Measurements from ENCODE around the gene SAP130. TPM values are rescaled to one million over a fixed set of nuclear protein-coding genes. Genes with fewer than 3 reads are reported as not detected.

The SAP130 gene
- total RNA-seq, 1 experiment from 2014 or later, result 45.6 TPM

DNA sequence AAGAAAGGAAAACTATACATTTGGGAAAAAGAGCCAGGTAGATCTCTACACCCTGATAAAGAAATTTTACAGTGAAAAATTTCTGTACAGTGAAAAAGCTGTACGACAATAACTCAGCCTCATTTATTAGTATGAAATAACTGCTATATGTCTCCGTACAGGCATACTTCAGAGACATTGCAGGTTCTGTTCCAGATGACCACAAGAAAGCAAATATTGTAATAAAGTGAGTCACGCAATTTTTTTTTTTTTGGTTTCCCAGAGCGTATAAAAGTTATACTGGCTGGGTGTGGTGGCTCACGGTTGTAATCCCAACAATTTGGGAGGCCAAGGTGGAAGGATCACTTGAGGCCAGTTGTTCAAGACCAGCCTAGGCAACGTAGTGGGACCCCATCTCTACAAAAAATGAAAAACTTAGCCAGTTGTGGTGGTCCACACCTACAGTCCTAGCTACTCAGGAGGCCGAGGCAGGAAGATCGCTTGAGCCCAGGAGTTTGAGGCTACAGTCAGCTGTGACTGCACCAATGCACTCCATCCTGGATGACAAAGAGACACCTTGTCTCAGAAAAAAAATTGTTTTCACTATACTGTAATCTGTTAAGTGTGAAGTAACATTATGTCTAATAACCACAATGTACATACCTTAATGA lies 113.9 kb downstream of the SAP130 start:
- no peak overlapping the region for H3K4me2 ChIP-seq (ENCODE audit: insufficient read depth, insufficient read length, low read length)
- H3K27ac ChIP-seq (ENCODE audit: insufficient read length, low read depth, low read length), result no peak overlapping the region

More for the DNA sequence above, 113.9 kb downstream of the SAP130 start:
- no peak overlapping the region for H2AK5ac ChIP-seq (ENCODE audit: insufficient read length, low read length)
- H4K91ac ChIP-seq (ENCODE audit: insufficient read length, low read depth, low read length), result no peak overlapping the region
- no peak overlapping the region for H3K14ac ChIP-seq (ENCODE audit: insufficient read depth, low read length)
- H3K27me3 ChIP-seq (ENCODE audit: insufficient read depth, low read length), result no peaks in the 10 kb centered on the region
- no peak overlapping the region for H3K18ac ChIP-seq (ENCODE audit: insufficient read length, low read depth, low read length)
- no peaks in the 10 kb centered on the region; the same call in 1 of the 2 replicates for H3K27me3 Mint-ChIP-seq (ENCODE audit: low read depth)
- no peak overlapping the region for H2BK15ac ChIP-seq (ENCODE audit: low read depth, low read length)
- TF ChIP-seq, protein P1, sequence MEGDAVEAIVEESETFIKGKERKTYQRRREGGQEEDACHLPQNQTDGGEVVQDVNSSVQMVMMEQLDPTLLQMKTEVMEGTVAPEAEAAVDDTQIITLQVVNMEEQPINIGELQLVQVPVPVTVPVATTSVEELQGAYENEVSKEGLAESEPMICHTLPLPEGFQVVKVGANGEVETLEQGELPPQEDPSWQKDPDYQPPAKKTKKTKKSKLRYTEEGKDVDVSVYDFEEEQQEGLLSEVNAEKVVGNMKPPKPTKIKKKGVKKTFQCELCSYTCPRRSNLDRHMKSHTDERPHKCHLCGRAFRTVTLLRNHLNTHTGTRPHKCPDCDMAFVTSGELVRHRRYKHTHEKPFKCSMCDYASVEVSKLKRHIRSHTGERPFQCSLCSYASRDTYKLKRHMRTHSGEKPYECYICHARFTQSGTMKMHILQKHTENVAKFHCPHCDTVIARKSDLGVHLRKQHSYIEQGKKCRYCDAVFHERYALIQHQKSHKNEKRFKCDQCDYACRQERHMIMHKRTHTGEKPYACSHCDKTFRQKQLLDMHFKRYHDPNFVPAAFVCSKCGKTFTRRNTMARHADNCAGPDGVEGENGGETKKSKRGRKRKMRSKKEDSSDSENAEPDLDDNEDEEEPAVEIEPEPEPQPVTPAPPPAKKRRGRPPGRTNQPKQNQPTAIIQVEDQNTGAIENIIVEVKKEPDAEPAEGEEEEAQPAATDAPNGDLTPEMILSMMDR (conservative IDR thresholded peaks at IDR 0.05), result no peak
- no peak overlapping the region for H2AFZ ChIP-seq (ENCODE audit: low read length)
- H3K4me1 Mint-ChIP-seq, result no peaks in the 10 kb centered on the region
- H3K36me3 Mint-ChIP-seq (ENCODE audit: insufficient read depth in 1 of 3, low read depth in 3 of 3), result no peaks in the 10 kb centered on the region
- H3K79me1 ChIP-seq (ENCODE audit: insufficient read depth, low read depth, low read length, poor library complexity, severe bottlenecking), result no peaks in the 10 kb centered on the region
- no peaks in the 10 kb centered on the region for H3K4me1 ChIP-seq (ENCODE audit: insufficient read depth, low read length)
- no peak overlapping the region for H3K9ac ChIP-seq (ENCODE audit: extremely low read depth, insufficient read length, low read length)
- H3K4ac ChIP-seq (ENCODE audit: low read depth, low read length), result no peak overlapping the region
- H3K9me3 Mint-ChIP-seq, result no peaks in the 10 kb centered on the region; a peak in 1 of 5 replicates
- no peak overlapping the region for H3K56ac ChIP-seq (ENCODE audit: insufficient read length, low read depth, low read length)
- no peak overlapping the region for H2BK5ac ChIP-seq (ENCODE audit: insufficient read length, low read length)
- no peak for DNase-seq
- no peak overlapping the region for H2BK20ac ChIP-seq (ENCODE audit: low read depth, low read length, poor library complexity, severe bottlenecking)
- no peak overlapping the region for H3K27ac Mint-ChIP-seq
- no peak overlapping the region for H4K8ac ChIP-seq (replicated peaks; ENCODE audit: insufficient read length, low read depth, low read length)
- no peak overlapping the region for H3T11ph ChIP-seq (ENCODE audit: low read length)
- H3K79me2 ChIP-seq (ENCODE audit: insufficient read depth, low read length), result no peaks in the 10 kb centered on the region
- H2BK120ac ChIP-seq (ENCODE audit: low read depth, low read length, poor library complexity, severe bottlenecking), result no peak overlapping the region
- no peak overlapping the region for H4K5ac ChIP-seq (ENCODE audit: insufficient read length, low read depth, low read length)
- H3K9me3 ChIP-seq (ENCODE audit: control insufficient read depth, low read depth, low read length), result no peaks in the 10 kb centered on the region
- H2BK12ac ChIP-seq (ENCODE audit: insufficient read length, low read depth, low read length), result no peak overlapping the region
- no peaks in the 10 kb centered on the region for H4K20me1 ChIP-seq (ENCODE audit: control insufficient read depth, insufficient read depth, insufficient read length)
- WGBS (ENCODE audit: extremely low coverage, insufficient read length, low lambda C conversion rate), result no CpG with 5 or more reads among the region's 8 CpGs
- no peaks in the 10 kb centered on the region for H3K23me2 ChIP-seq (ENCODE audit: insufficient read length, low read depth, low read length, poor library complexity, severe bottlenecking)
- no peak overlapping the region for H3K23ac ChIP-seq (ENCODE audit: insufficient read length, low read depth, low read length)
- no peak overlapping the region for H3K4me3 Mint-ChIP-seq

Data from H9 (cell line).